Stimulated activated CD8-positive, alpha-beta memory T cell treated with anti-CD3 and anti-CD28 coated beads, Interleukin-7, amount 100 ng/mL, for 1 hour (primary cell): ENCODE measurements around the gene C17orf107.

Source experiments
- DNase-seq, 2 donors: peaks; one replicate each; pipeline ENCODE4 v3.0.0-alpha.2; 2020; ENCODE audit warnings: low read depth in 2 of 2

C17orf107 gene

DNA sequence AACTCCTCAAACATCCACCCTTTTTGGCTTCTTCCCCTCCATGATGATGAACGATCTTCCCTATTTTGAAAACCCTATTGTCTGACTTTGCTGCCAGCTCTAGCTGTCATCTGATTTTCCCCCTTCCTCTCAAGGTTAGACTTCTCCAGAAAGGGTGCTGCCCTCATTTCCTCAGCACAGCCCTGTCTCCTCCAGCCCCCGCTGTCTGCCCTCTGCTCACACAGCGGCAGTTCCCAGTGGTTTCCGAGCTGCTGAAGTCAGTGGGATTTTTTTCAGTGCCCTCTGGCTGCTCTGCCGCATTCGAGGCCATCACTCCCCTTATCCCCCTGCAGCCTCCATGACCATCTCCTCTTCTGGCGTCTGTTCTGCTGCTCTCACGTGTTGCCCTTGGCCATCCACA lies 26.6 kb upstream of the C17orf107 start:
- no peak for DNase-seq

- no peak for DNase-seq
Observed at GRCh38 chr17:4877089-4877488, 22.2 kb upstream of the C17orf107 start.

GRCh38 chr17:4879601-4880000 lies 19.7 kb upstream of the C17orf107 start:
- no peak for DNase-seq

DNA sequence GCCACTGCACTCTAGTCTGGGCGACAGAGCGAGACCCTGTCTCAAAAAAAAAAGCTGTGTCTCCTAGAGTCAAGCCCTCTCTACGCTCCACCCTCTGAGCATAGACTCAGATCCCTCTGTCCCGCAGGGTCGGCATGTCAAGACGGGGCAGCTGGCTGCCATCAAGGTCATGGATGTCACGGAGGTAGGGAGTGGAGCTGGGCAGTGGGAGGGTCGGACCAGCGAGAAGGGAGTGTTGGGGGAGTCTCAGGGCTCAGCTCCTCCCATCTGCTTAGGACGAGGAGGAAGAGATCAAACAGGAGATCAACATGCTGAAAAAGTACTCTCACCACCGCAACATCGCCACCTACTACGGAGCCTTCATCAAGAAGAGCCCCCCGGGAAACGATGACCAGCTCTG lies 18.5 kb upstream of the C17orf107 start:
- DNase-seq: no peak

GRCh38 chr17:4881761-4882555 lies 17.4 kb upstream of the C17orf107 start:
- no peak for DNase-seq

DNA sequence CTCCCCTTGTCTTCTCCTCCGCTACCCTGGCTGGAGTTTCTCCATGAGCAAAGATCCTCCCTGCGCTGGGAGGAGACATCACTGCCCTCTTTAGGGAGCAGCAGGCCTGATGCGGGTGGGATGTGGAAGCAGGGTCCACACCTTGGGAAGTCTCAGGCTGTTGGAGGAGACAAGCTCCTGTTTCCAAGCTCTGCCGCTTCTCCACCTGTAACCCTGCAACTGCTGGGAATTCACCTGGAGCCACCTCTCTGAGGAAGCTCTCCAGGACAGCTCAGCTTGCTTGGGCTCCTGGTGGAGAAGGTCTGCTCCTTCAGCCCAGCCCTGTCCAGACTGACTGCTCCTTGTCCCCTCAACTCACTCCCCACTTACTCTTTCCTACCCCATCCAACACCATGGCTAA lies 14.8 kb upstream of the C17orf107 start:
- no peak for DNase-seq

DNA sequence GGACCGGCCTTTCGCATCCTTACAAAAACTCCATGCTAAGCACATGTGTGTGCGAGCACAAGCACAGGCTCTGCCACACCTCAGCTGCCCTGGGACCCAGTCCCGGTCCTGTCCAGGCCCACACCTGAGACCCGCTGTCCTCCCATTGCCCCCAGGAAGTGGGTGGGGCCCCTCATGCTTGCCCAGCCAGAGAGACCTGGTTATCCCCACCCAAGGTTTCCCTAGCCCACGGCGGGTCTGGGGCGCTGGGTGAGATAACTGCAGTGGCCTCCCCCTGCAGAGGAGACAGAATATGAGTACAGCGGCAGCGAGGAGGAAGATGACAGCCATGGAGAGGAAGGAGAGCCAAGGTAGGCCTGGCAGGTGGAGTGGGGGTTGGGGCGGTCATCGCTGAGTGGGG lies 12.5 kb upstream of the C17orf107 start:
- DNase-seq: no peak

DNA sequence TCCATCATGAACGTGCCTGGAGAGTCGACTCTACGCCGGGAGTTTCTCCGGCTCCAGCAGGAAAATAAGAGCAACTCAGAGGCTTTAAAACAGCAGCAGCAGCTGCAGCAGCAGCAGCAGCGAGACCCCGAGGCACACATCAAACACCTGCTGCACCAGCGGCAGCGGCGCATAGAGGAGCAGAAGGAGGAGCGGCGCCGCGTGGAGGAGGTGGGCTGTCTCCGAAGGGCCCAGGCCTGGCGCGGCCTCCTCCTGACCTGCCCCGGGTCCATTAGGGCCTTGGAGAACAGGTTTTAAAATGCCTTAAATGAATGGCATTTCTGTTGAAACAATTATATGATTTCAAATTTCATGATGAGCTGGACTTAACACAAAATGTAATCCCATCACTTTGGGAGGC lies 11.8 kb upstream of the C17orf107 start:
- no peak for DNase-seq

- no peak for DNase-seq
Observed at GRCh38 chr17:4891411-4892410, 7.6 kb upstream of the C17orf107 start.

GRCh38 chr17:4892499-4893221 lies 6.7 kb upstream of the C17orf107 start:
- no peak for DNase-seq

DNA sequence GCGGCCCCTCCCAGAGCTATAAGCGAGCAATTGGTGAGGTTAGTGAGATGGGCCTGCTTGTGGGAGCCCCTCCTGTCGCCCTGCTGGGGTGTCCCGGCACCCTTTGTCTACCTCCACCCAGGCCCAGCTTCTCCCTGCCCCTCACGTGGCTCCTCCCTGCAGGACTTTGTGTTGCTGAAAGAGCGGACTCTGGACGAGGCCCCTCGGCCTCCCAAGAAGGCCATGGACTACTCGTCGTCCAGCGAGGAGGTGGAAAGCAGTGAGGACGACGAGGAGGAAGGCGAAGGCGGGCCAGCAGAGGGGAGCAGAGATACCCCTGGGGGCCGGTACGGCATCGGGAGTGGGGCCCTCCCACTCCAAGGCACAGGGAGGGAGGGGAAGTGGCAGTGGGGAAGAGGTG lies 6.1 kb upstream of the C17orf107 start:
- DNase-seq: no peak

DNA sequence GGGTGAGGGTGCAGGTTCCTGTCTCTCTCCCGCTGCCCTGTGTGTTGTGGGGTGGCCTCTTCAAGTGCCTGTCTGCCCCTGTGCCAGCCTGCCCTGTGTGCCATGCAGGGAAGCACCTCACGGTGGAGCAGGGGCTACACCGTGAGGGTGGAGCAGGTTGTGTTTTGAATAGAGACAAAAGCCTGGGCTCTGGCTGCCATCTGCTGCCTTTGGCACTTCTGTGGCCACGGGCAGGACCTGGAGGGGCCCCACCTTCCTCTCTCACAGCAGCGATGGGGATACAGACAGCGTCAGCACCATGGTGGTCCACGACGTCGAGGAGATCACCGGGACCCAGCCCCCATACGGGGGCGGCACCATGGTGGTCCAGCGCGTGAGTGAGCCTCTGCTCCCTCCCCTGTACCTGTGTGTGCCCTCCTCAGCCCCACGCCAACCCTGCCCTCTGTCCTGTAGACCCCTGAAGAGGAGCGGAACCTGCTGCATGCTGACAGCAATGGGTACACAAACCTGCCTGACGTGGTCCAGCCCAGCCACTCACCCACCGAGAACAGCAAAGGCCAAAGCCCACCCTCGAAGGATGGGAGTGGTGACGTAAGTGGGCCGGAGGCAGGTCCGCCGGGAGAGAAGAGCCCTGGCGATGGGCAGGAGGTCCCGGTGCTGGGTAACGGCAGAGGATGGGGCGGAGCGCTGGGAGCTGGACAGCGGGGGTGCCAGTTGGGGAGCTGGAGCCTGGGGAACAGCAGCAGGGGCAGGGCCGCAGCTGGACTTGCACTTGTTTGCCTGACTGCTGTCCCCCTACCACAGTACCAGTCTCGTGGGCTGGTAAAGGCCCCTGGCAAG lies 5.4 kb upstream of the C17orf107 start:
- no peak for DNase-seq

GRCh38 chr17:4895121-4895520 lies 4.2 kb upstream of the C17orf107 start:
- no peak for DNase-seq

GRCh38 chr17:4895657-4896331 lies 3.5 kb upstream of the C17orf107 start:
- no peak for DNase-seq

DNA sequence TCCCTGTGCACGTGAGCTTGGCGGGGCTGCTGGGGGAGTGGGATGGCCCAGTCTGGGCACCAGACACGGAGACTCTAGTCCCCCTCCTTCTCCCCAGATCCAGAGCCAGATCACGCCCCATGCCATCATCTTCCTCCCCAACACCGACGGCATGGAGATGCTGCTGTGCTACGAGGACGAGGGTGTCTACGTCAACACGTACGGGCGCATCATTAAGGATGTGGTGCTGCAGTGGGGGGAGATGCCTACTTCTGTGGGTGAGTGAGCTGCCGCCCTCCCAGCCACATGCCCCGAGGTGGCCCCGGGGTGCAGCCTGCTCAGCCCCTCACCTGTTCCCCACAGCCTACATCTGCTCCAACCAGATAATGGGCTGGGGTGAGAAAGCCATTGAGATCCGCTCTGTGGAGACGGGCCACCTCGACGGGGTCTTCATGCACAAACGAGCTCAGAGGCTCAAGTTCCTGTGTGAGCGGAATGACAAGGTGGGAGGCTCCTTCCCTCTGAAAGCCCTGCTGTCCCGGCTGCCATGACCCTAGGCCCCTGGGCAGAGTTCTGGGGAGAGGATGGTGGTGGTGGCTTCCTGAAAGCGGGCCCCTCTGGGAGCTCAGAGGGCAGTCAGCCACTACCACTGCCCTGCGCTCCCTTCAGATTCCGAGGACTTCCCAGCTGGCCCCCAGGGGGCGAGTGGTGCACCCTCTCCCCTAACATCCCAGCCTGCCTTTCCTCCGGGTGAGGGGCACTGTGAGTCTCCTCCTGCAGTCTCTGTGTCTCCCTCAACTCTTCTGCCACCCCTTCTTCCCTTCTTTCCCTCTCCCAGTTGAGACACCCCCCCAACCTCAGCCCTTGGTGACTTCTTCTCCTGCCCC lies 2.8 kb upstream of the C17orf107 start:
- DNase-seq: no peak

DNA sequence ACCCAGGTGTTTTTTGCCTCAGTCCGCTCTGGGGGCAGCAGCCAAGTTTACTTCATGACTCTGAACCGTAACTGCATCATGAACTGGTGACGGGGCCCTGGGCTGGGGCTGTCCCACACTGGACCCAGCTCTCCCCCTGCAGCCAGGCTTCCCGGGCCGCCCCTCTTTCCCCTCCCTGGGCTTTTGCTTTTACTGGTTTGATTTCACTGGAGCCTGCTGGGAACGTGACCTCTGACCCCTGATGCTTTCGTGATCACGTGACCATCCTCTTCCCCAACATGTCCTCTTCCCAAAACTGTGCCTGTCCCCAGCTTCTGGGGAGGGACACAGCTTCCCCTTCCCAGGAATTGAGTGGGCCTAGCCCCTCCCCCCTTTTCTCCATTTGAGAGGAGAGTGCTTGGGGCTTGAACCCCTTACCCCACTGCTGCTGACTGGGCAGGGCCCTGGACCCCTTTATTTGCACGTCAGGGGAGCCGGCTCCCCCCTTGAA lies 2.1 kb upstream of the C17orf107 start:
- no peak for DNase-seq

DNA sequence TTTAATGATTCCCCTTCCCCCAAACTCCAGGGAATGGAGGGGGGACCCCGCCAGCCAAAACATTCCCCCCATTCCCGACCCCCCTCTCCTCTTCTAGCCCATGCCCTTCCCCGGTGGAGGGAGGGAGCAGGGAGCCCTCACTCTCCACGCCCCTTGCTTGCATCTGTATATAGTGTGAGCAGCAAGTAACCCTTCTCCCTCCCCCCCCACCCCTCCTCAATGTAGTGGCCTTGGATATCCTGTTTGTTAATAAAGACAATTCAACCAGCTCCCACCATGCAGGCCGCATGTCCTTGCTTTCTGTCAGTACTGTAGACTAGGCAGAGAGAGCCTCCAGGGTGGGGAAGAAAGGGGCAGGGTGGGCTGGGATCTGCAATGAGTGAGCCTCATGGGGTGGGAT lies 1.6 kb upstream of the C17orf107 start:
- DNase-seq: no peak

DNA sequence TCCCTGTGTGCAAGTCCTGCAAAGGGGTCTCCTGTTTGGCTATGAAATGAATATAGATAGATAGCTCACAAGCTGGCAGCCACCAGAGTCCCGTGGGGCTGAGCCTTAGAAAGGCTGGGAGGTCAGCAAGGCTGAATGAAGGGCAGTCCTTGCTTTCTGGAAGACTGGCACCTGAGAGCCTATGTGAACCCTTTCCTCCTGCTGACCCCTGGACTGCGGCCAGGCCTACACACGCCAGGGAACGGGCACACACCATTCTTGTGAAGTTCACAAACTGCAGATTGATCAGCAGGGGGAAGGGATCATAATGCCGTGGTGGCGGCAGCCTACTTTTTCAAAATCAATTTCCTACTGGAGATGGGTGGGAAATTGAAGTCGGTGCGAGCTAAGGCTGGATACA lies 985 bp upstream of the C17orf107 start:
- no peak for DNase-seq

DNA sequence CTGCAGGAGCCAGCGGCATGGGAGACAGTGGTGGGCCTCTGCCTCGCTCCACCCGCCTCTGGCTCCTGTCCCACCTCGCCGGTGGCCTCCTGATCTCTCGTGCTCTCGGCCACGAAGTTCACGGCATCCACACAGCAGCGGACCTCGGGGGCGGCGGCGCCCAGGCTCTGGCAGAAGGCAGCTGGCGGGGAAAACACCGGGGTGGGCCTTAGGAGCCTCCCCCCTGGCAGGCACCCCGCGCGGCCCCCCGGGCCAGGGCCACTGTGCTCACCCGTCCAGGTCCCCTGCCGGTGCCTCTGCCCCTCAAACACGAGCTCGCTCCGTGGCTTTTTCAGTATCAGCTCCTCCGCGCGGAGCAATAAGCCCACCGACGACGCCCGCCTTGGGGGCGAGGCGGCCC lies 409 bp upstream of the C17orf107 start:
- DNase-seq: no peak
